Measurements from ENCODE around the gene AGR2.

- no peak for TF ChIP-seq CTCF (IDR thresholded peaks at IDR 0.05; ENCODE audit: low read length)
- TF ChIP-seq EZH2 (IDR thresholded peaks at IDR 0.05; ENCODE audit: borderline replicate concordance, low read length), result no peak
Observed at GRCh38 chr7:16753932-16754855, 50.6 kb downstream of the AGR2 start.
